ENCODE measurements around the gene TMUB1.

Gene TMUB1

GRCh38 chr7:151066273-151066974 is 16.9 kb downstream of the TMUB1 start:
- no peak for TF ChIP-seq CTCF (IDR thresholded peaks at IDR 0.05; ENCODE audit: insufficient read depth, low read depth, low read length, missing control alignments)
- DNase-seq (ENCODE audit: low read depth), result no peak
- H3K4me3 ChIP-seq (ENCODE audit: low read length), result no peak overlapping the region

- no peak for TF ChIP-seq CTCF (IDR thresholded peaks at IDR 0.05; ENCODE audit: insufficient read depth, low read depth, low read length, missing control alignments)
- no peak for DNase-seq (ENCODE audit: low read depth)
- H3K4me3 ChIP-seq (ENCODE audit: low read length), result no peak overlapping the region
Measured at GRCh38 chr7:151065516-151065915, 17.8 kb downstream of the TMUB1 start.

- TF ChIP-seq CTCF (IDR thresholded peaks at IDR 0.05; ENCODE audit: insufficient read depth, low read depth, low read length, missing control alignments), result no peak
- H3K4me3 ChIP-seq (ENCODE audit: low read length), result no peak overlapping the region
- DNase-seq (ENCODE audit: low read depth), result no peak
Measured at GRCh38 chr7:151064993-151065392, 18.3 kb downstream of the TMUB1 start.

GRCh38 chr7:151064454-151064853 is 18.8 kb downstream of the TMUB1 start:
- no peak overlapping the region for H3K4me3 ChIP-seq (ENCODE audit: low read length)
- DNase-seq (ENCODE audit: low read depth), result no peak
- TF ChIP-seq CTCF (IDR thresholded peaks at IDR 0.05; ENCODE audit: insufficient read depth, low read depth, low read length, missing control alignments), result no peak

- H3K4me3 ChIP-seq (ENCODE audit: low read length), result no peak overlapping the region
- TF ChIP-seq CTCF (IDR thresholded peaks at IDR 0.05; ENCODE audit: insufficient read depth, low read depth, low read length, missing control alignments), result no peak
- peak; percentile 48 for DNase-seq (ENCODE audit: low read depth)
Measured at GRCh38 chr7:151063212-151063561, 20.1 kb downstream of the TMUB1 start.

- DNase-seq (ENCODE audit: low read depth), result peak; percentile 63
- TF ChIP-seq CTCF (IDR thresholded peaks at IDR 0.05; ENCODE audit: insufficient read depth, low read depth, low read length, missing control alignments), result no peak
- peak overlapping the region; percentile 27 for H3K4me3 ChIP-seq (ENCODE audit: low read length)
Measured at GRCh38 chr7:151062399-151063211, 20.7 kb downstream of the TMUB1 start.

- H3K4me3 ChIP-seq (ENCODE audit: low read length), result peak overlapping the region; percentile 10
Measured at GRCh38 chr7:151062111-151062398, 21.2 kb downstream of the TMUB1 start.

More at GRCh38 chr7:151062111-151062398, 21.2 kb downstream of the TMUB1 start:
- TF ChIP-seq CTCF (IDR thresholded peaks at IDR 0.05; ENCODE audit: insufficient read depth, low read depth, low read length, missing control alignments), result no peak
- DNase-seq (ENCODE audit: low read depth), result no peak

All from epithelial cell of esophagus (primary cell).